Activated naive CD4-positive, alpha-beta T cell treated with anti-CD3 and anti-CD28 coated beads, Interleukin-2, amount 50 U/mL, for 16 hours (primary cell): ENCODE results near the gene PRDM11.

ENCODE experiments used
- DNase-seq: peaks from one replicate; pipeline ENCODE4 v3.0.0-alpha.2; 2020

The PRDM11 gene

DNA sequence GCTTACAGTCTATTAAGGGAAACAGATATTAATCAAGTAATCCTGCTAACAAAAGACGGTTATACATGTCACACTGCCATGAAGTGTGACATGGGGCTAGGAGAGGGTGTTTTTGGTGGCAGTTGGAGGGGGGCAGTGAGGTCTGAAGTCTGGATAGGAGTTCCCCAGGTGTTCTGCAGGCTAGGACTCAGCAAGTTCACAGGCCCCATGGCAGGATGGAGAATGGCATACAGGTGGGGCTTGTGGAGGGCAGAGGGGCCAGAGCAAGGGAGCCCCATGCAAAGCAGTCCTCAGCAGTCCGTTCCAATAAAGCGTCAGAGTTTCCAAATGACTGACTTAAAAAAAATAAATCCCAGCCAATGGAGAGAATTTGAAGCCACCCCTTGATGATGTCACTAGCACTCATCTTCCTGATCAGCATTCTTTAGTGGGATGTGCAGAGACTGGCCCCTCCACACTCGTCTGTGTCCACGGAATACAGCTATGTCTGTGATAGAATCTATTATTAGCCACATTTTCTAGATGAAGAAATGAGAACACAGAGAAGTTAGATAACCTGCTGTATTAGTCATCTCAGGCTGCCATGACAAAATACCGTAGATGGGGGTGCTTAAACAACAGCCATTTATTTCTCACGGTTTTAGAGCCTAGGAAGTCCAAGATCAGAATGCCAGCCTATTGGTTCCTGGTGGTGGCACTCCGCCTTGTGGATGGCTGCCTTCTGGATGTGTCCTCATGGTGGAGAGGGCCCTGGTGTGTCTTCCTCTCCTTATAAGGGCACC is 32.6 kb downstream of the PRDM11 start:
- DNase-seq = no peak

DNA sequence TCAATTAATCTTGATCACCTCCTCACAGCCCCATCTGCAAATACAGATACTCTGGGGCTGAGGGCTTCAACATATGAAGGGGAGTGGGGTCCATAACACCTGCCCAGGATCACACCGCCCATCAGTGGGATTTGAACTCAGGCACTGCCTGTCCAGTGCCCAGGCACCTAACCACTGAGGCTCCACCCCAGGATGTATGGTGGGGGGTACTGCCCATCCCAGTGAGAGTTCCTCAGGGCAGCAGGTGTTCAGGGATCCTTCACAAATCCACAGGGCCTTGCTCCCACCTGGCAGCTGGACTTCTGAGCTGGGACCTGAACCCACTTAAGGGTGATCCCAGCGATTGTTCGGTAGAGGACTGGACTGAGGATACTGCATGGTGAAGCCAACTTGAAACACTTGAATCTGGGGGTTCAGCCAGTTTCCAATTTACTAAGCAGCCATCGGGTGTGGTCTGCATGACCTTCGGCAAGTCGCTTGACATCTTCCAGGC is 33.3 kb downstream of the PRDM11 start:
- no peak for DNase-seq

- no peak for DNase-seq
Measured at GRCh38 chr11:45180179-45180847, 33.9 kb downstream of the PRDM11 start.

DNA sequence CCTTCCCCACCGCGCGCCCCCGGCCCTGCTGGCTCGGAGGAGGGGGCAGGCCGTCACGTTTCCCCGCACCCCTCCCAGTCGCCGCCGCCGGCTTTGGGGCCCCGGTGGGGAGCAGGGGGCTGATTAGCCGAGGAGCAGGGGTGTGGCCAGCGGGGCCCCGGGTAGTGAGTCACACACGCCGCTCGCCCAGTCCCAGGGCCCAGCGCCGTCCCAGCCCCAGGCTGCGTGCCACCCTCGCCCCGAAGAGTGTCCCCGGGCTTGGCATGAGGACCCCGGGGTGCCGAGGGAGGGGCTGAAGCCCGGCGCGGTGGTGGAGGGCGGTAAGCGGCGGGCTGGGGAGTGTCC is 34.4 kb downstream of the PRDM11 start:
- DNase-seq = peak; percentile 38

GRCh38 chr11:45181193-45181888 is 34.9 kb downstream of the PRDM11 start:
- no peak for DNase-seq

DNA sequence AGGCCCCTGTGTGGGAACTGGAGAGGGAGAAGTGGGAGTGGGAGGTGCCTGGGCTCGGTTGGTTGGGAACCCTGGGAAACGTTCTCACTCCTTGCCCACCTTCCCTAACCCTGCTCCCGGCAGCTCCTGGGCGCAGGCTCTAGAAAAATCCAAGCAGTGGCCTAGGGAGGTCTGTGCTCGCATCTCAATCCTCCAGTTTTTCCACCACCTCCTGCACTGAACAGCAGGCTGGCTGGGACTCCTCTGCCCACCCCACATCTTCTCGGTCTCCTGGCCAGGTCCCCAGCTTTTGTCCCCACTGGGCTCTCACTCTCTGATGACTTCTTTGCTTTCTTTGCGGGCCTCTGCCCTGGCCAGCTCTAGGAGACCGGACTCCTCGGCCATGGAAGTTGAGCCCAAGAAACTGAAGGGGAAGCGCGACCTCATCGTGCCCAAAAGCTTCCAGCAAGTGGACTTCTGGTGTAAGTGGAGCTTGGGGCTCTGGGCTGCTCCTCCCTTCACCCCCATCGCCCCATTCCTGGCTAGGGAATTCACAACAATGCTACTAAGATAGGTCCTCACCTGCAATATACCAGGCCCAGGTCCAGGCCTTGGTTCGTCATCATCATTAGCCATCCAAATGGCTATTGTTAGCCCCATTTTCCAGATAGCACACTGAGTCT is 35.6 kb downstream of the PRDM11 start:
- no peak for DNase-seq

- no peak for DNase-seq
Measured at GRCh38 chr11:45182902-45183301, 36.5 kb downstream of the PRDM11 start.

DNA sequence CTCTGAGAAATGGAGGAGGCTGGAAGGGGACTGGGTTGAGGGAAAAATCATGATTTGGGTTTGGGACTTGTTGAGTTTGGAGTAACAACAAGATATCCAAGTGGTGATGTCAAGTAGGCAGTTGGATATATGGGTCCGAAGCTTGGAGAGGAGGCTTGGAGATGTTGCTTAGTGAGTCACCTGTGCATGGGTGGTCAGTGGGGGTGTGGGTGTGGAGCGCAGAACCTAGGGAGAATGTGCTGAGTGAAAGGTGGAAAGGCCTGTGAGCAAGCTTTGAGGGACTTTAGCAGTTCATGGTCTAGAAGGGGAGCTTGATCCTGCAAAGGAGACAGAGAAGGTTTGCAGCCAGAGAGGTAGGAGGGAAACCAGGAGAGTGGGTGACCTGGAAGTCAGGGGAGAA is 38.2 kb downstream of the PRDM11 start:
- no peak for DNase-seq

GRCh38 chr11:45185228-45185729 is 38.8 kb downstream of the PRDM11 start:
- no peak for DNase-seq

- DNase-seq = no peak
Measured at GRCh38 chr11:45187375-45187774, 40.9 kb downstream of the PRDM11 start.

- DNase-seq = no peak
Measured at GRCh38 chr11:45188127-45188526, 41.7 kb downstream of the PRDM11 start.

- DNase-seq = no peak
Measured at GRCh38 chr11:45189230-45189629, 42.8 kb downstream of the PRDM11 start.

GRCh38 chr11:45193695-45194094 is 47.3 kb downstream of the PRDM11 start:
- no peak for DNase-seq

- no peak for DNase-seq
Measured at GRCh38 chr11:45204761-45205160, 58.3 kb downstream of the PRDM11 start.

DNA sequence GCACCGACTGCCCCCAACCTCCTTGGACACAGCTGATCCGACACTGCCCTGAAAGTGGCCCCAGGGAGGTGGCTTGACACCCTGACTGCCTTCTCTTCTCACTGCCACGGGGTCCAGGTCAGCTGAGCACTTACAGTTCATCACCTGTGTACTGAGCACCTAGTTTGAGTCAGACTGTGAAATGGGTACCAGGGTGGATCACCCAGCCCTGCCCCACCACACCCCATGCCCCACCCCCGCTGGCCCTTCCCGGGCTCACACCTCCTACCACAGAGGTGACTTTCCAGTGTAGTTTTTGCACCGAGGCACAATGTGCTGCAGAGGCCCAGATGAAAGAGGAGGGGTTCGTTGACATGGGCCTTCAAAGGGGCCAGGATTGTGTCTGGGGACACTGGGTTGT is 59.5 kb downstream of the PRDM11 start:
- DNase-seq = no peak

DNA sequence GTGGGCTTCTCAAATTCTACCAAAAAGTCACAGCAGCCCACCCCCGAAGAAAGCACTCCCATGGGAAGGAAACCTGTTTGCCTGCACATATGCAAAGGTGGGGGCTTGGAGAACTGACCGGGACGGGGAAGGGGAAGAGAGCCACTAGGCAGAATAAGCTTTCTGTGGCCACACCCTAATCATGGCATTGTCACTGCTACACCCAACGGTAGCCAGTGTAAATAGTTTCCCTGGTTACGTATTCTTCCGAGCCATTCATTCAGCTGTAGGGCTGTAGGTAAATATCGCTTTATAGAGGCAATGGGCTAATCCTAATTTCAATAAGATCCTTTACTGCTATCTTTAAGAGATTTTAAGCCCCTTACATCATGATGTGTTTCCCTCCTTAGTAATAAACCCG is 61.7 kb downstream of the PRDM11 start:
- no peak for DNase-seq

DNA sequence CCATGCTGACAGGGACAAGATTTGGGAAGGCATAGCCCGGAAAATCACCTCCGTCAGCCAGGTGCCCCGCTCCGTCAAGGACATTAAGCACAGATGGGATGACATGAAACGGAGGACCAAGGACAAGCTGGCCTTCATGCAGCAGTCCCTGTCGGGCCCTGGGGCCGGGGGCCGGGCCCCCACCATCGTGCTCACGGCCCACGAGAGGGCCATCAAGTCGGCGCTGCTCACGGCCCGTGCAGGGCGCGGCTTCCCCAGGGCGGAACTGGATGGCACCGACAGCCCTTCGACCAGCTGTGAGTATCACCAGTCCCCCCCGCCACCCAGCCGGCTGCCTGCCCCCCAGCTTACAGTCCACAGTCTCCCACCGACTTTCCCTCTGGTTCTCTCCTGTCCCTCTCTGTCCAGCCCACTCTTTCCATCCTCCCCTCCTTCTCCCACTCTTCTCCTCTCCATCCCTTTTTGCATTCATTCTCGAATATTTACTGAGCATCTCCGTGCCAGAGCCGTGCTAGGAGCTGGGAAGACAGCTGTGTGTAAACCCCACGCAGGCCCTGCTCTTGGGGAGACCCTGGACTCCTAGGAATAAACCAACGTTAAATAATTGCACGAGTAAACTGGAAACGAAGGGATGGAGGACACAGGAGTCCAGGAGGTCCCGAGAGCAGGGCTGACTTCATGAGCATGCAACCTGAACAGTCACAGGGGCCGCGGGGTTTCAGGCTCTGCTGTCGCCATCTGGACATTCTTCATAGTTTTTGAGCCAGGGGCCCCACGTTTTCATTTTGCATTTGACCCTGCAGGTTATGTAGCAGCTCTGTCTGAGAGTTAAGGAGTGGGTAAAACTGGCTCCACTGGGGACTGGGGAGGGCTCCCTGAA is 62.8 kb downstream of the PRDM11 start:
- DNase-seq = no peak

DNA sequence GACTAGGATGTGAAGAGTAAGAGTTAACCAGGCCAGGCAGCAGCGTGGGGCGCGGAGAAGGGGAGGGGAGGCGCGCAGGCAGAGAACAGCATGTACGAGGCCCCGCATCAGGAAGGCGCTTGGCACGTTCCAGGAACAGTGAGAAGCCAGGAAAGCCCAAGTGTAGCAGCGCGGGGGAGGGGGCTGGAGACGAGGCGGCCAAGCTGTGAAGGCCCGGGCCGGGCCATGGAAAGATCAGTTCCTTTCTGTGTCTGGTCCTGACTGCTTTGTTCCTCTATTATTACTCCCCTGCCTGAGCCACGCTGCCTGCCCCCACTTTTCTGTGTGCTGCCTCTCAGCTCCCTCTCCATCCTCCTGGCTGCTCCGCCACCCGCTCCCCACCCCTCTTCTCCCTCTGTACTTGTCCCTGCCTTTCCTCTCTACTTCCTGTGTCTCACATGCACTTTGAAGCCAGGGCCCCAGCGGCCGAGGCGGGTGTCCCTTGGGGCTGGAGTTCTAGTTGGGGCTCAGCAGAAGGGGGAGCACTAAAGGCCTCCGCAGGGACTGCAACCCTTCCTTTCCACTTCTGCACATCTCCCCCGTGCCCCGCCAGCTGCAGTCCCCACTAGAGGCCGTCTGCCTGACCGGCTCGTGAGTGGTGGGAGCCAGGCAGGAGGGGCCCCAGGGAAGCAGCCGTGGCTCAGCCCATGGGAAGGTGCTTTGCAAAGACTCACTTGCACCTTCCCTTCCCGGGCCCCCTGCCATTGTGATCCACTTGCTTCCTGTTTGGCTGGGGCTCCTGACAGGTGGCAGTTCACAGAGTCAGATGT is 63.7 kb downstream of the PRDM11 start:
- no peak for DNase-seq

DNA sequence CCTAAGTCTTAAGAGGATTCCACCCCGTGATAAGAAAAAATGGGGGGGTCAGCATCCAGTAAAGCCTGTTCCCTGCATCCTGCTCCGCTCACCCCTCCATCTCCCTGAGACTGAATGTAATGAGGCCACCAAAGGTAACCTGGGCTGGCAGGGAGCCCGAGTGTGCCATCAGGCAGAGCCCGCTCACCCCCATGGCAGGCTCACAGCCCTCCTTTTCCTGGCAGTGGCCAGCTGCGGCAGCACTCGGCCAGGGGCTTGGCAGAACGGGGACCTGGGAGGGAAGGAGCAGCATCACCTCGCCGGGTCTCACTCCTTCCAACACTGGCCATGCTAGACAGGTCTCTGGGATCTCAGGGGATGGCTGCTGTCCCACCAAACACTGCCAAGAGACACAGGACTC is 64.4 kb downstream of the PRDM11 start:
- no peak for DNase-seq

- no peak for DNase-seq
Measured at GRCh38 chr11:45211732-45212131, 65.3 kb downstream of the PRDM11 start.
